NOMO-1 treated with DMSO at 0.1 percent for 48 hours (cell line): Measurements from ENCODE around the gene FRMD4A.

Experiments used
- DNase-seq: peaks from one replicate; lab custom pipeline; 2025; ENCODE audit not compliant: unreplicated experiment; lab: John Stamatoyannopoulos, UW

Gene FRMD4A

GRCh38 chr10:14296065-14296709 is 34.5 kb downstream of the FRMD4A start:
- no peak for DNase-seq

GRCh38 chr10:14294347-14295059 is 36.2 kb downstream of the FRMD4A start:
- DNase-seq, result no peak

GRCh38 chr10:14293526-14293925 is 37.2 kb downstream of the FRMD4A start:
- DNase-seq, result no peak

GRCh38 chr10:14291296-14291695 is 39.4 kb downstream of the FRMD4A start:
- no peak for DNase-seq

GRCh38 chr10:14285941-14286560 is 44.7 kb downstream of the FRMD4A start:
- no peak for DNase-seq

- DNase-seq, result no peak
These were observed 48.4 kb downstream of the FRMD4A start for GRCh38 chr10:14282276-14282675.

GRCh38 chr10:14278533-14278932 is 52.2 kb downstream of the FRMD4A start:
- DNase-seq, result no peak

- no peak for DNase-seq
These were observed 54.5 kb downstream of the FRMD4A start for GRCh38 chr10:14276210-14276609.

GRCh38 chr10:14271621-14272020 is 59.1 kb downstream of the FRMD4A start:
- DNase-seq, result no peak

- no peak for DNase-seq
These were observed 60.4 kb downstream of the FRMD4A start for GRCh38 chr10:14270370-14270769.

- no peak for DNase-seq
These were observed 65.0 kb downstream of the FRMD4A start for GRCh38 chr10:14265709-14266108.

- DNase-seq, result no peak
These were observed 67.8 kb downstream of the FRMD4A start for GRCh38 chr10:14262836-14263425.

GRCh38 chr10:14261336-14261735 is 69.4 kb downstream of the FRMD4A start:
- no peak for DNase-seq

- no peak for DNase-seq
These were observed 70.8 kb downstream of the FRMD4A start for GRCh38 chr10:14259696-14260566.

GRCh38 chr10:14254368-14254767 is 76.4 kb downstream of the FRMD4A start:
- DNase-seq, result no peak

- DNase-seq, result no peak
These were observed 77.0 kb downstream of the FRMD4A start for GRCh38 chr10:14253711-14254110.

GRCh38 chr10:14253079-14253478 is 77.6 kb downstream of the FRMD4A start:
- DNase-seq, result no peak

- DNase-seq, result no peak
These were observed 80.1 kb downstream of the FRMD4A start for GRCh38 chr10:14250496-14251076.

- DNase-seq, result no peak
These were observed 83.2 kb downstream of the FRMD4A start for GRCh38 chr10:14247377-14248116.

GRCh38 chr10:14244801-14245211 is 85.9 kb downstream of the FRMD4A start:
- no peak for DNase-seq
